Right lobe of liver (tissue), 6 donors: ENCODE measurements around the gene PHEX. TPM values are rescaled to one million over a fixed set of nuclear protein-coding genes. Genes with fewer than 3 reads are reported as not detected.

Experiments used
- ATAC-seq, 4 donors: fragments of 200-7000 bp; cut with Tn5 transposase; one replicate each; pipeline ENCODE4 v1.9.1; 2020; ENCODE audit warnings: mild to moderate bottlenecking in 4 of 4, moderate library complexity in 4 of 4
- DNase-seq, 3 donors: peaks; one replicate each; pipeline ENCODE4 v3.0.0-alpha.2; 2020
- H3K27ac ChIP-seq, 3 donors: fragments of 200-600 bp; one replicate each; pipeline ENCODE4 v1.8.0; 2022
- H3K27me3 ChIP-seq, 2 donors: fragments of 200-600 bp; one replicate each; pipeline ENCODE4 v1.8.0; 2022
- H3K36me3 ChIP-seq, 4 donors: fragments of 200-600 bp; sonication (generic) in 1 of 4; one replicate each; pipeline versions ENCODE4 v1.5.1 to v1.8.0; 2017 to 2022; ENCODE audit warnings: control low read depth in 1 of 4
- H3K4me1 ChIP-seq, 4 donors: fragments of 200-600 bp; sonication (generic) in 1 of 4; one replicate each; pipeline versions ENCODE4 v1.5.1 to v1.8.0; 2017 to 2022; ENCODE audit warnings: control low read depth in 1 of 4
- H3K4me3 ChIP-seq, 3 donors: fragments of 200-600 bp; one replicate each; pipeline ENCODE4 v1.8.0; 2022
- H3K9me3 ChIP-seq, 4 donors: fragments of 200-600 bp; sonication (generic) in 1 of 4; one replicate each; pipeline versions ENCODE4 v1.5.1 to v1.8.0; 2017 to 2022; ENCODE audit warnings: control low read depth in 1 of 4
- POLR2A ChIP-seq: fragments of 450-650 bp; IDR thresholded peaks from one replicate; pipeline ENCODE4 v1.6.1; 2017; ENCODE audit warnings: antibody characterized with exemption, mild to moderate bottlenecking
- WGBS: methylation state at CpG from one replicate; pipeline ENCODE4 v1.1.6; 2018; ENCODE audit warnings: low coverage, low lambda C conversion rate; ENCODE audit not compliant: insufficient coverage; ENCODE audit errors: missing lambda C conversion rate; 5-methylcytosine and 5-hydroxymethylcytosine counted together
- intact Hi-C, 2 donors: fragments of 100-400 bp; cut with DNase I; formaldehyde crosslinking; loops; one replicate each; pipeline versions ENCODE4 v1.11.2 to v1.14.1; 2022
- total RNA-seq, 6 experiments: library from RNA; depleted of rRNA in 2 of 6; stranded (reverse); fragments of >200 nt in 2 of 6; fragmentation: NEBNext Ultra II Directional in 3 of 6; extraction: Animal tissue kit (Norgen Biotek cat#: 25700) in 3 of 6; gene quantifications; one replicate each; pipeline versions ENCODE4 v1.1.0 to v1.2.4, GENCODE V29; 2016 to 2023
- TF ChIP-seq, protein P1 (sequence below), 4 donors: fragments of 200-600 bp in 3 of 4; fragments of 450-650 bp in 1 of 4; IDR thresholded peaks; one replicate each; pipeline versions ENCODE4 v1.5.1 to v1.8.0; 2016 to 2022; ENCODE audit warnings: antibody characterized with exemption in 4 of 4, mild to moderate bottlenecking in 2 of 4
- donor health status: DM: no; HTN: yes; CAD: no.
- donor health status: DM: no; HTN: no; CAD: no.
- donor health status: DM: no; HTN: no; CAD: no.
- donor health status: DM: no; HTN: yes; CAD: no.
- donor health status: DM: no; HTN: yes; CAD: no.

PHEX gene
- total RNA-seq, 6 experiments from 2014 or later = 0.13 TPM; not detected in 5

DNA sequence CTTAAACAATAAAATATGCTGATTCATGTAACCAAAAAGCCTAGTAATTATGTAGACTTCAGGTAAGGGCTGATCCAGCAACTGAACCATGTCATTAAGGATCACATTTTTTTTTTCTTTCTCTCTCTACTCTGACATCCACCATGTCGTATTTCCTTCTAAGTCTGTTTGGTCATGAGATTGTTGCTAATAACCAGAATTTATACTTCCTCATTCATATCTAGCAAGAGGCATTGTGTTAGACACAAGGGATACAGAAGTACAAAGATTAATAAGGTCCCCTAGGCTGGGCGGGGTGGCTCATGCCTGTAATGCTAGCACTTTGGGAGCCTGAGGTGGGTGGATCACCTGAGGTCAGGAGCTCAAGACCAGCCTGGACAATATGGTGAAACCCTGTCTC is 24.1 kb downstream of the PHEX start:
- peak in 1 of 4 donors; percentile 12 for ATAC-seq

DNA sequence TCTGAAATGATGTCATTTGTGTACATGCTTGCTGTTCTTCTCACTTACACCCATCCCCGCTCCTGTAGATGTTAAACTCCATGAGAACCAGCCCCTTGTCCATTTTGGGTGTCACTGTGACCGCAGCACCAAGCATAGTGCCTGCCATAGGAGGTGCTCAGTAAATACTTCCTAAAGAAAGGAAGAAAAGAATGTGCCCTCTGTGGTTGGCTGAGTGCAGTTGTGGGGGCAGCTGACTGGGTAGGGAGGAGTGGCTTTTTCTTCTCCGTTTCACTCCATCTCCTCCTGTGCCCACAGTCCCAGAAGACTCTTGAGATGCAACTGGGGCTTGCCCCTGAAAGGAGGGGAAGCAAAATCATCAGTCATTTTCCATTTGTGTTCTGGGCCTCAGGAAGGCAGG is 25.5 kb downstream of the PHEX start:
- no peak for TF ChIP-seq POLR2A
- TF ChIP-seq, protein P1, sequence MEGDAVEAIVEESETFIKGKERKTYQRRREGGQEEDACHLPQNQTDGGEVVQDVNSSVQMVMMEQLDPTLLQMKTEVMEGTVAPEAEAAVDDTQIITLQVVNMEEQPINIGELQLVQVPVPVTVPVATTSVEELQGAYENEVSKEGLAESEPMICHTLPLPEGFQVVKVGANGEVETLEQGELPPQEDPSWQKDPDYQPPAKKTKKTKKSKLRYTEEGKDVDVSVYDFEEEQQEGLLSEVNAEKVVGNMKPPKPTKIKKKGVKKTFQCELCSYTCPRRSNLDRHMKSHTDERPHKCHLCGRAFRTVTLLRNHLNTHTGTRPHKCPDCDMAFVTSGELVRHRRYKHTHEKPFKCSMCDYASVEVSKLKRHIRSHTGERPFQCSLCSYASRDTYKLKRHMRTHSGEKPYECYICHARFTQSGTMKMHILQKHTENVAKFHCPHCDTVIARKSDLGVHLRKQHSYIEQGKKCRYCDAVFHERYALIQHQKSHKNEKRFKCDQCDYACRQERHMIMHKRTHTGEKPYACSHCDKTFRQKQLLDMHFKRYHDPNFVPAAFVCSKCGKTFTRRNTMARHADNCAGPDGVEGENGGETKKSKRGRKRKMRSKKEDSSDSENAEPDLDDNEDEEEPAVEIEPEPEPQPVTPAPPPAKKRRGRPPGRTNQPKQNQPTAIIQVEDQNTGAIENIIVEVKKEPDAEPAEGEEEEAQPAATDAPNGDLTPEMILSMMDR (IDR thresholded peaks at IDR 0.05) = no peak
- H3K4me3 ChIP-seq = no peak overlapping the region
- ATAC-seq (no peak), DNase-seq (no peak)
- no peaks in the 10 kb centered on the region for H3K9me3 ChIP-seq
- 62% methylated on average over 3 of the region's 3 CpGs for WGBS
- intact Hi-C loops = no loop called here
- no peaks in the 10 kb centered on the region for H3K36me3 ChIP-seq
- H3K27ac ChIP-seq = no peak overlapping the region
- H3K4me1 ChIP-seq = no peaks in the 10 kb centered on the region
- H3K27me3 ChIP-seq = no peaks in the 10 kb centered on the region

More for the DNA sequence above, 24.1 kb downstream of the PHEX start:
- 39% methylated on average over 2 of the region's 2 CpGs for WGBS
- no peak for DNase-seq
- Histone ChIP-seq H3K9me3 (no peaks in the 10 kb centered on the region), H3K4me1 (no peaks in the 10 kb centered on the region), H3K27me3 (no peaks in the 10 kb centered on the region), H3K36me3 (no peaks in the 10 kb centered on the region), H3K27ac (no peak overlapping the region), H3K4me3 (no peak overlapping the region)
- intact Hi-C loops = no loop called here
- no peak for TF ChIP-seq POLR2A
- TF ChIP-seq, protein P1 (IDR thresholded peaks at IDR 0.05) = no peak

DNA sequence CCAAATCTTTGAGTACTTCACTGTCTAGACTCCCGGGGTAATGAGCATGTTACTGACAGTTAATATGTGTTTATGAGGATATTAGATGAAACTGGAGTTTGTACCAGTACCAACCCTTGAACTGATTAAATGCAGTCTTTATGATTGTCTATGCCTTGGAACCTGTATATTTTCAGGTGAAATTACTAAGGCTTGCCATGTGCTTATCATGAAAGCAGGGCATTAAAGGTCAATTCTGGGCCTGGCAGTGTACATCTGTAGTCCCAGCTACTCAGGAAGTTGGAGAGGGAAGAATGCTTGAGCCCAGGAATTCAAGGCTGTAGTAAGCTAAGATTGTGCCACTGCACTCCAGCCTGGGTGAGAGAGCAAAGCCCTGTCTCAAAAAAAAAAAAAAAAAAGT is 27.6 kb downstream of the PHEX start:
- Histone ChIP-seq H3K27ac (no peak overlapping the region), H3K27me3 (no peaks in the 10 kb centered on the region), H3K4me1 (no peaks in the 10 kb centered on the region), H3K9me3 (no peaks in the 10 kb centered on the region), H3K4me3 (no peak overlapping the region), H3K36me3 (no peaks in the 10 kb centered on the region)
- intact Hi-C loops = no loop called here
- TF ChIP-seq POLR2A = no peak
- TF ChIP-seq, protein P1 (IDR thresholded peaks at IDR 0.05) = no peak
- DNase-seq (no peak), ATAC-seq (no peak)
- 64% methylated on average over 1 of the region's 1 CpG for WGBS

DNA sequence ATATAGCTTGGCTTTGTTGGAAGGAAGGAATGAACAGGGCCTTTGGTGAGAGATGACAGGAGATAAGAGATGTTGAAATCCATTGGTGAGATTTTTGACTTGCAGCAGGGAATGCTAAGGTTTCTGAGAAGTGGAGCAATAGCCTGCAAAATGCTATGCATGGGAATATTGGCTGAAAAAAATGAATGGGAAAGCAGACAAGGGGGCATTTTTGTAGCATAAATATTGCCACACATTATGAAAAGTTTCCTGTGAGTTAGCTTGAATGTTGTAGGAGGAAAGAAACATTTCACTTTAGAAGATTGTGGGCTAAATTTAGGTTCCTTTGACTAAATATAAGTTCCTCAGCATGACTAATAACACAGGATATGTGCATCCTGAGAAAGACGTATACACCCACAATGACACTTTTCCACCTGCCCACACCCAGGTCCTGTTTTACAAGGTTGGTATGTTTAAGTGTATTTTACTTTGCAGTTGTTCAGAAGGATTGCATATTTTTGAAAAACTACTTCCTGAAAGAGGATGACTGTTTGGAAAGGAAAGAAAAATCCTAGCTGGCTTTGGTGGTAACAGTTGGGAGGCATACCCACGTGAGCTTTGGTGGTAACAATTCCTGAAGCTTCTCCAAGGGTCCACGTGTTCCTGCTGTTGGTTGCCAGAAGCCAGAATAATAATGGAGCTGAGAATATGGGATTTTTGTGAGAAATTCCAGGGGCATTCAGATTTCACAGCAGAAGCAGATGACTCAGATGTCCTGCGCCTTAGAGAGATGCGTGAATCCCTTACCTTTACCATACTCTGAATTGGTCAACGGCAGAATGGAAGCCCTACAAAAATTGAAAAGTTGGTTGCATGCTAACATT is 28.5 kb downstream of the PHEX start:
- H3K36me3 ChIP-seq = no peaks in the 10 kb centered on the region
- DNase-seq (no peak), ATAC-seq (no peak)
- H3K4me1 ChIP-seq = no peaks in the 10 kb centered on the region
- intact Hi-C loops = no loop called here
- no peaks in the 10 kb centered on the region for H3K27me3 ChIP-seq
- H3K27ac ChIP-seq = no peak overlapping the region
- no peaks in the 10 kb centered on the region for H3K9me3 ChIP-seq
- 40% methylated on average over 6 of the region's 6 CpGs for WGBS
- H3K4me3 ChIP-seq = no peak overlapping the region
- TF ChIP-seq, protein P1 (IDR thresholded peaks at IDR 0.05) = no peak
